ENCODE measurements around the gene ALKBH3.

The ALKBH3 gene

DNA sequence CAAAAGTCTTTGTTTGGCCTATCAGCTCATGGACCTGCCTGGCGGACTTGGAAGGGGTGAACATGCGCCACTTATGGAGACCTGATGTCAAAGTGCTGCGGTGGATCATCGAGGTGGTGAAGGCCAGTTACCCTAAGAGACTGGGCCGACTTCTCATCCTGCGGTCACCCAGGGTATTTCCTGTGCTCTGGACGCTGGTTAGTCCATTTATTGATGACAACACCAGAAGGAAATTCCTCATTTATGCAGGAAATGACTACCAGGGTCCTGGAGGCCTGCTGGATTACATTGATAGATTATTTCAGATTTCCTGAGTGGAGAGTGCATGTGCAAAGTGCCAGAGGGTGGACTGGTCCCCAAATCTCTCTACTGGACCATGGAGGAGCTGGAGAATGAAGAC lies 17.9 kb downstream of the ALKBH3 start:
- DNase-seq = no peak

DNA sequence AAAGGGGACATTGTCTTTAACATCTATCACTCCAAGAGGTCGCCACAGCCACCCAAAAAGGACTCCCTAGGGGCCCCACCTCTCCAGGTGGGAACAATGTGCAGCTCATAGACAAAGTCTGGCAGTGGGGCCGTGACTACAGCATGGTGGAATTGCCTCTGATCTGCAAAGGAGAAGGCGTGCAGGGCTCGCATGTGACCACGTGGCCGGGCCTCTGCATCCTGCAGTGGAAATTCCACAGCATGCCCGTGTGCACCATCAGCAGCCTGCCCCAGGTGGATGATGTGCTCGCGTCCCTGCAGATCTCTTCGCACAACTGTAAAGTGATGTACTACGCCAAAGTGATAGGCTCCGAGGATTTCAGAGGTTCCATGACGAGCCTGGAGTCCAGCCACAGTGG lies 18.5 kb downstream of the ALKBH3 start:
- no peak for DNase-seq

DNA sequence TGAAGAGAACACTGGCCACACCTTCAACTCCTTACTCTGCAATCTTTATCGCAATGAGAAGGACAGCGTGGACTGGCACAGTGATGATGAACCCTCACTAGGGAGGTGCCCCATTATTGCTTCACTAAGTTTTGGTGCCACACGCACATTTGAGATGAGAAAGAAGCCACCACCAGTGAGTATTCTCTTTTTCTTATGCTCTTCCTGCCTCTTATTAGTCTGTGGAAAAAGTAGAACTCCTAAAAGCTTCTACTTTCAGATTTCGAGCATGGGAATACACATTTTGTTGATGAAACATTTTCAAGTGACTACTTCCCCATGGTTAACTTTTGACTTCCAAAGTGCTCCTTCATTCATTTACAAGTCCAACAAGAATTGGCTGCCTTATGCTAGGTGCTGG lies 20.9 kb downstream of the ALKBH3 start:
- DNase-seq = no peak

DNA sequence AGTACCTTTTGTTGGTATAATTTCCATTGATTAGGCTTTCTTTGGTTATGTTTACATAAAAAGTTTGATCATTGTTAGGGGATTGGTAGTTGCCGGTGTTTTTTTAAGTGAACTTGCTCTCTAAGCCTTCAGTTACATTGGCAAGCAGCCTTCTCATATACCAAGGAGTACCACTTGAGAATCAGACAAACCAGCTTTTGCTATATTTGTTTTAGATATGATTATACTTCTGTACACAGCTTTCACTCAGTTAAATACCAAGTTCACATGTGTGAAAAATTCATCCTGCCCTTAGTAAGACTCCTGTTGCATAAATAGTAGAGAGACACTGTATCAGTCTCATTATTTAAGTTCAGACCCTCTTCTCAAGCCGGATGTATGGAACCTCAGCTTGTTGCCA lies 22.4 kb downstream of the ALKBH3 start:
- DNase-seq = no peak

DNA sequence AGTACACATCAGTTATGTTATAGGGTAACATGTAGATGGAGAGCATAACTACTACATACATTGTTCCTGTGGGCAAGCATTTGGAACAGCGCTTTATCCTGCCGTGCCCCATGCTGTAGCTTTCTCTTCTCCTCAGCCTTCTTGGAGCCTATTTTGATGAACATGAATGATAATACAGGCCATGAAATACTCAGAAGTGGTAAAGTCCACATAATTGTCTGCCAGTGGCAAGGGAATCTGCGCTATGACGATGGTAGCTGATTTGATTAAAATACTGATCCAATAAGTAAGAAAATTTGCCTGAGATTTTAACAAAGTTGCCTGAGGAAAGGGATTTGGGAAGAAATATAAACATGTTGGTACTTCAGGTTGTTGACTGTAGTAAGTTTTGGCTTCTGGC lies 23.3 kb downstream of the ALKBH3 start:
- DNase-seq = no peak

DNA sequence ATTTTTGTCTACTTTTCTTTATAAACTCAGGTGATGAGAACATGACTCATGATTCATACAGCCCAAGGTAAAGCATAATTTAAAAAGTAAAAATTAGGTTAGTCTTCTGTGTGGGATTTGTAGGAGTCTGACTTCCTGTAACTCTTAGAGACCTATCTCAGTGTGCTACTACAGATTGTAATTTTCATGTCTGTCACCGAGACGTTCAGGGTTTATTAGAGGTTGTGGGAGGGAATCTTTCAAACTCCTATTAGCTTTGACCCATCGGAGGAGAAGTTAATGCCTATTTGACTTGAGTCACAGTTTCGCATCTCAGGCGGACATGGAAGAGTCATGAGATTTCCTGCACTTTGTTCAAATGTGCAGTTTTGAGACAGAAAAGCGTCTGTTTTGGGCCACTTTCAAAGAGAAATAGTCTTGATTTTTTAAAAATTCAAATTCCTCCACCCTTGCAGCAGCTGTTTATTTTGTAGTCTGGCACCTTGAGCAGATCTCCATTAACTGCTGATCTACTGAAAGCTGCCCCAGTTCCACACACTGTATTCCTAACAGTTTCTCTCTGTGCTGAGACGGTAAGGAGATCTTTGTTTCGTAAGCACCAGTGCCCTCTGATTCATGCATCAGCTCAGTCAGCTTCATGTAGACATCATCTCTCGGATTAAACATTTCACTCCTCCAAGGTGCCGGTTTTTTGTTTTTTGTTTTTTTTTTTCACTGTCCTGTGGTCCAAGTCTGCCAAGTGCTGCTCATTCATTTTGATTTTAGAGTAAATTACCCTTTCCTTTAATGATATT lies 24.3 kb downstream of the ALKBH3 start:
- no peak for DNase-seq

DNA sequence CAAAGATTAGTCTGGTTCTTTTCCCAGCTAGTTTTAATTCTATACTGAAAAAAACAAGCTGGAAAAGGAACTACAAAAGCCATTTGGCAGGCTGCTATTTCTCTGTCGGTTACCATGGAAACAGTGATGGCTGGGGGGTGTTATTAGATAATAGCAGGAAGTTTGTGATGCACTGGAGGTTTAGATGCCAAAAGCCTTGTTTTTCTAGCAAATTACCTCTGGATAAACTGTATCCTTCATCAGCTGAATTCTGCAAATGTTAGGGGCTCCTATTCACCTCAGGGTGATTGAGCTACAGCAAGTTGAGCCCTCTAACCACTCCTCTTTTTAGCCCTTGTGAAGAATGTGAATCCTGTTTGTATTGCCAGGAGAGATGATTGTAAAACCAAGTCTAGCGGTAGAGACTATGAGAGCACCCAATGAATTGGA lies 25.2 kb downstream of the ALKBH3 start:
- DNase-seq = no peak

DNA sequence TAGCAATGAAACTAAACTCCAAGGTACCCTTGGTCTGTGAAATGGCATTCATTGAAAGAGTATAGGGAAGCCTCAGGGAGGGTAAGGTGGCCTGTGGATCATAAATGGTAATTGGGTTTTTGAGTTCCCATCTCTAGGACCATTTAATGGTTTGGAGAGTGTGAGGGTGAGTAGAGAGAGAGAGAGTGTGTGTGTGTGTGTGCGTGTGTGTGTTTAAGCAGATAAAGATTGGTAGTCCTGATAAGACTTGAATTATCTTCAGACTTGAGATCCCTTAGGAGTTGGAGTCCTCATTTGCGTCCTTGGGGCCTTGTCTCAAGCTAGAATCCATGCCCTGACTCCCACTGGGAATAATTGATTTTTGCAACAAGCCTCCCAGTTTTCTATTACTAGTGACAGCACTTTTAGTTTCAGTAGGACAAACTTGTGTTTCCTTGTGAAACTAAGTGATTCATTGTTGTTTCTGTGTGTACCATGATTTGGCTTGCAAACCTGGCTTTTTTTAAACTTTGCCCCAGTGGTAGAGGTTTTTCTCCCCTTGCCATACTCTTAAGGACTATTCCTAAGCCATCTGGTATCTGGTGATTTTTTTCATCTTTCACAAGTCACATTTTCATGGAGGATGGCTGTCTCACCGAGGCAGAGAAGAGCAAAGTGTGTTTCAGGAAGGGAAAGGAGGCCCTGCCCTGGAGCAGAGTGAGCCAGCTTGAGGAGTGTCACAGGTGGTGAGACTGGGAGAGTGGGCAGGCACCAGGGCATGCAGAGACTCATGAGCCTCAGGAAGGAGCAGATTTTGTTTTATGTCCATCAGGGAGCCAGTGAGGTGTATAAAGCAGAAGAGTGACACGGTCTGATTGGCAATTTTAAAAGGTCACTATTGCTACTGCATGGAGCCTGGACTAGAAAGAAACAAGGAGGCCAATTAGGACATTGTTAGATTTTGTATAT lies 26.7 kb downstream of the ALKBH3 start:
- DNase-seq = no peak

DNA sequence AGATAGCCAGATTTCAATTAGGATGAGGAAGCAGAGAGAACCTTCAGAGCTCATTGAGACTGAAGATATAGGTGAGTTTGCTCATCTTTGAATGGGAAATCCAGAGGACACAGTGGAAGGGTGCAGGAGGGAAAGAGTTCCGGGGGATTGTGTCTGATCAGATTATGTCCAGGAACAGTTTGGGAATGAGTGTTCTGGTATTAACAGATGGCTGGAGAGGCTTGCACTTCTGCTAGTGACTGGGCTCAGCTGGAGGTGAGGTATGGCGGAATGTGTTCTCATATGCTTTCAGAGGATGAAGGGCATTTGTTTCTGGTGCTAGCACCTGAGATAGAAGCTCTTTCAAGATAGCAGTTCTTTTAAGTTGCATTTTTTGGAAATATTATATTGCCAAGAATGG lies 27.6 kb downstream of the ALKBH3 start:
- peak; percentile 71 for DNase-seq

DNA sequence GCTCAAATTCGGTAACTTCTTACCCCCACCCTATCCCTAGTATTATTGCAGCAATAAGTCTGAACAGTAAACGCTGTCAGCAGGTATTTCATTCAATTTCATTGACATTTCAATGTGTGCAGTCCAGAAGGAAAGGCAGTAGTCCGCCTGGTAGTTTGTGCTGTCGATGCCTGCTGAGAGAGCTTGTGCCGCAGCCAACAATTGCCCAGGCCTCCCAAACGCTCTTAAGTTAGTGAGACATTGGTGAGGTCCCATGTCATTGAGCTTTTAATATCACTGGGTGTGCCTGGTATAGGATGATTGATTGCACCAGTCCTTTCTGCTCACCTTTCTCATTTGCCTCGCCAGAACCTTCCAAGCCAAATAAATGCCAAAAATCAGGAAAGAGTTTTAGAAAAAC lies 28.1 kb downstream of the ALKBH3 start:
- DNase-seq = no peak

DNA sequence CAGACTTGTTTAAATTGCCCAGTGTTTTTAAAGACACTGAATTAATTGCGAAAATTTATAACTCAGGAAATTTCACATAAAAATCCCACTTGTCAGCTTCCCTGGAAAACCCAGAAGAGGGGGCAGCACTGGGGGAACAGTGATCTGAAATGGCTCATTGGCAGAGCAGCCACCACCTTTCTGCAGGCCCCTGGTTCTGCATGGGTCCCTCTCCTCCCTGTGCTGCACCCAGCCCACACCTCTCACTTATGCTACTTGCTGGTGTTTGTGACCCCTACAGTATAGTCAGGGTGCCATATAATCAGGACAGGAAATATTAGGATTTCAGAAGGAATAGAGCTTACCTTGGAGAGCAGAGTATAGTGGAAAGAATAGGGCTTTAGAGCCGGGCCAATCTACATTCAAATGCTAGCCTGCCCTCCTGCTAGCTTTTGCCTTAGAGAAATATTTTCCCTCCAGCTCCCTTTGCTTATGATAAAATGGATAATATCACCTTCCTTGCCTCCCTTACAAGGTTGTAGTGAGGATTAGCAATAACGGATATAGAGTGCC lies 33.3 kb downstream of the ALKBH3 start:
- no peak for DNase-seq

DNA sequence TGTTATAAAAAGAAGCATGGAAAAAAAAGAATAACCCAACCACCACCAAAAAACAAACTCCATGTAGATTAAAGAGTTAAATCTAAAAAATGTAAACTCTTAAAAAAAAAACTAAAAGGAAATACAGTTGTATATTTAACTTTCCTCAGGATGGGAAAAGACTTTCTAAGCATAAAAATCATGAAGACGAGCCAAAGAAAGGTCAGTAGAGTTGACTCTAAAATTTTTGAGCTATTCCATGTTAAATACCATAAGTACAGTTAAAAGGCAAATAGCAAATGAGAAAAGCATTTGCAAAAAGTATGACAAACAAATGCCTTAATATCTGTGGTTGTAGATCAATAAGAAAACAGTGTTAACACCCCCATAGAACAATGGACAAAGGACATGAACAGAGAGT lies 33.8 kb downstream of the ALKBH3 start:
- DNase-seq = no peak

DNA sequence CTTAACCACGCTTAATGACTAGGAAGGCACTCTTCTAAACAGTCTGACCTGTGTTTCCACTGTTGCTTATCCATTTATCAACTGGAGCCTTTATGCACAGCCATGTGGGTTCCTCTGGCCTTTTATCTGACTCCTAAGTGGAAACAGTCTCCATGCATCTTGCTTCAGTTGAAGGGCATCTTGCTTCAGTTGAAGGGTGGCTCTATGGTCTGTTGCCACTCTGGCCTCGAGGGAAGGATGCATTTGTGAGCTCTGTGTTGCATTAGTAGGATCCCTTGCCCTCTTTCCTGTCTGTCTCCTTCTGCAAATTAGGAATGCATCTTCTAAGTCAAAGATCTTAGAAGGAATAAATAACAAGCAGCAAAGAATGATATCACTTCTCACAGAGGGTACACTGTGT lies 36.0 kb downstream of the ALKBH3 start:
- DNase-seq = no peak

DNA sequence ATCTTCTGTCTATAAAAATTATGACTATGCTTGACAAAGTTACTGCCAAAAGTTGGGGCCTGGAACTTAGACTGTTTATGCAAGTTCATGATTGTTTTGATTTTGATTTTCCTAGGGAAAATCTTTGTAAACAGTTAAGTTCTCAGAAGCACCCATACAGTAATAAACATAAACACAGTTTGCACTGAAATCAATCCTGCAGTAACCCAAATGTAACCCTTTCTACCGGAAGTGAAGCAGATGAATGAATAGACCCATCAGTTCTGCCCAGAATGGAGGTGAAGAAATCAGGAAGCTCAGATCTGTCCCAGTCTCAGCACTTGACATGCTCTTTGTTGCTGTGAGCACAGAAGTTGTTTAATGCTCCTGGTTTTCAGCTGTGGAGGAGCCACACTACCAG lies 37.2 kb downstream of the ALKBH3 start:
- DNase-seq = no peak

DNA sequence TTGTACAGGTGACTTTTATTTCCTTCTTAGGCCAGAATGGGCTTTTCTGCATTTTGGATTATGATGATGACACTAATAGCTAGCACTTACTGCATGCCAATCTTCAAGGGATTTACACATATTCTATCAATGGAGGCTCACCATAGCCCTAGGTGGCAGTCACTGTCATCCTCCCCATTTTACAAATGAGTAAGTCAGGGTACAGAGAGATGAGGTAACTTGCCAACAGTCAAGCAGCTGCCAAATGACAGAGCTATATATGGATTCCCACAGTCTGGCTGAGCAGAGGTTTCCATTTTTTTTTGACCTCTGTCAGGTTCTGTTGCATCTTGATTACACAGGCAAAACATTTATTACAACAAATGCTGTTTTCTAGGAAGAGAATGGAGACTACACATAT lies 38.0 kb downstream of the ALKBH3 start:
- no peak for DNase-seq

DNA sequence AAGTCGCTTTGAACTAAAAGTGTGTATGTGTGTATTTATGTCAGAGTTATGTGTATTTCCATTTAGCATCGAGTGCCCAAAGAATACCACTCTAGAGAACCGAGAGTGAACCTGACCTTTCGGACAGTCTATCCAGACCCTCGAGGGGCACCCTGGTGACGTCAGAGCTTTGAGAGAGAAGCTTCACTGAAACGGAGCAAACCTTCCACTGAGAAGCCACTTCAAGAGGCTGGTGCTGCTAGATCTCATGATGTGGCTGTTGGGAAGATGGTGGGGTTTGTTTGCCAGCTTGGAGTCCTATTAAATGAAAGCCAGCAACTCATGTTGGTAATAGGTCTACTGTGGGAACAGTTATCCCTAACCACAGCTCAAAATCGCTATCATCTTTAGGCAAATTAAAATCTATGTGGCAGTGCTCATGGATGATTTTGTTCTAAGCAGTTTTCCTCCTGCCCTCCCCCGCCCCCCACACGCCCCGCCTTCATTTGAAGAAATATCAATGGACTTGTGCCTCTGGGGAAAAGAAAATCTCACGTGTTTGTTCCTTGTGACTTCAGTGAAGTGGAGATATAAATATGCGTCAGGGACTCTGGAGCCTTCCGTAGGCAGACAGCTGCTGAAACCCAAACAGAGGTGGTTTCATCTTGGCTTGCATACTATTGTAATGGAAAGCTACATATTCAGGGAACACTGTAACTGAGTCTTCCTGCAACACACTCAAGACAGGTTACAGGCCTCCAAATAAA lies 39.4 kb downstream of the ALKBH3 start:
- DNase-seq = no peak

DNA sequence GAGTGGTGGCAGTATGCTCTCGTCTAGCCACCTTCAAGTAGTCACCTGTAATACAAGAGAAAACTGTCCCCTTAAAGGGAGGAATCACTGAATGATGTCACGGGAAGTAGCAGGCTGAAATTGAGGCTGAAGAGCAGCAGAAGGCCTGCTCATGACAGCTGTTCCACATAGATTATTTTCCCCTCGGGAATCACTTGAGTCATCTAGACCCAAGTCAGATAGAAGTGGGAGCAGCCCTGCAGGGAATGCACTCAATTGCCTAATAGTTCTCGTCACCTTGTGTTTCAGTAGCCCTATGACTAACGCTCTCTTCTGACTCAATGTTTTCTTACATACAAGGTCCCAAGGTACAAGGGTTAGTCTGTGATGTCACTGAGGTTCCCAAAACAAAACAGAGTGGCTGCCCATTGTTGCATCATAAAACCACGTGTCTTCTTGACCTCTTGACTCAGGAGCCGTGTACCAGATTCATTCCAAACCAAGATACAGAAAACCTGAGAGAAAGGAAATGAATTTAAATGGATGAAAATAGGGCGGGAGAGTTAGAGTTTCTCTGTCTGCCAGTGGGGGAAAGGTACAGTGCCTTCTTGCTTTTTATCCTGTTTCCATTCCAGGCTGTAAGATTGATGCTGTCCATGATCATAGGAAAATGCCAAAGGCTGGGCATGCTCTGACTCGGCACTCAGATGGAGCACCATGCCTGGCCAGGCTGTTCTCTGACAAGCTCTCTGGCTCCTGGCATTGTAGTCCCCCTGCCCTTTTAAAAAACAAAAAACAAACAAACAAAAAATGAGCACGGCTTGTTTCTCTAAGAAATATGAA lies 40.2 kb downstream of the ALKBH3 start:
- peak; percentile 69 for DNase-seq

DNA sequence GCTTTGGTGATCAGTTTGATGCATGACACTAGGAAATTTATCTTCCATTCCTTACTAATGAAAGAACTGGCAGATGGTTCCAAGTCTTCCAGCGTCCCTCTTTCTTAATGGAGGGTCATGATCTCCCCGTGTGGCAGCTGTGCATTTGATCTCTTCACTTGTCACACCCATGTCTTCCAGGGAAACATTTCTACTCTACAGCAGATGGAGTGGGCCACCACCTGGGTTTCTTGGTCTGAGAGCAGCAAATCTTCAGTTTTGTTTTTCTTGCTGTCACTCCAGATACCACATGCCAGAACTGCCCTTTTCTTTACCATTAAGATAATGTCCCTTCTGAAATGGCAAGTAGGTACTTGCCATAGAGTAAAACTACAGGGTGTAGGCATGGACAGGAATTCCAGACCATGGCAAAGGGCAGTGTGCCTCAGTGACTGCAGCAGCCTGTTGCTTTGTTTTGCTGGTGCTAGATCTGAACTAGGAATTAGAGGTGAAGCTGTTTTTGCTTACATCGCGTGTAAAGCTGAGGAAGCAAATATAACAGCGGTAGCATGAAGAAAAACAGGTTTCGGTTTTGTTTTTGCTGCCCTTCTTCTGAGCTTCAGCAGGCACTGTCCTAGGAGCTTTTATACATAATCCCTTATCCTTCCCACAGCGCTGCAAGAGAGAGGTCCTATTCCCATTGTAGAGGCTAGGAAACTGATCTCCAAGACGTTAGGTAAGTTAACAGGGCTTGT lies 41.1 kb downstream of the ALKBH3 start:
- peak; percentile 92 for DNase-seq

DNA sequence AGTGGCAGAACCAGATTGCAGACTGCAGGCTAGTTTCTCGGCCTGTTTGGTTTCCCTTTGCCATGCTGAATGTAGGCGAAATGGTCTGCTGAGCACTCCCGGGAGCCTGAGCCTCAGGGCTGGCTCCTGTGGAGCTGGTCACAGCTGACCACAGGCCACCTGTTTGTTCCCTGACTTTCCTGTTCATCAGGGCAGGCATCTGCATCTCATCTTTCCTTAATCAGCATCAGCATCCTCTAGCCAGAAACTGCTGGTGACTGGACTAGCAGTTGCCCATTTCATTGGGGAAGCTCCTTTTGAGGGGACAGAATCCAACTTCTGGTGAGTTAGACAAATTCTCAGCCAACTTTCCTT lies 41.6 kb downstream of the ALKBH3 start:
- DNase-seq = no peak

DNA sequence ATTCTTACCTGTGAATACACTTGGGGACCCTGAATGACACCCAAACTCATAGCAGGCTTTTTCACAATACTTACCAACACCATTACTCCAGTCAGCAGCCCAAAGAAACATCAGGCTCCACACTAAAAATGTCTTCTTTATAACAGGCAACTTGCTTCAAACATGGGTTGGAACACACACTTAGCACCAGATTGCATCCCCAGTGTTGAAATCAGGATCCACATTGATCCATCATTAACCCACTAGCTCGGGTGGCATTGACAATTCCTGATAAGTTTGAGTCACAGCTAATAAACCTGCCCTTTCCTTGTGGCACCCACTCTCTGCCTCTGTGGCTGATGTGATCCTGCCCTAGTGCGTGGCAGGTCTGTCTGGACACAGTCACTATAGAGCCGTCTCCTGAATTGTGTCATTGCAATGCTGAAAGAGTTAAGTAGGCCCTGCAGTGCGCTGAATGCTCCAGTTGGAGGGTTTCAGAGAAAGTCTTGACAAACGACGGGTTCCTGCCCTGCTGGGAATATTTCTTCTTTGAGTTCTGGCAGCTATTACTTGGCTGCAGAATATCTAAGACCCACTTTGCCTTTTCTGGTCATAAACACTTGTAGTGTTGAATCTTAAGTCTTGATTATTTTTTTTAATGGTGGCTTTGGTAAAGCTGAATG lies 42.2 kb downstream of the ALKBH3 start:
- no peak for DNase-seq

Measured in NCI-H82 (cell line).